Thyroid gland (tissue), 4 donors: ENCODE data around the gene FAM168A.

Experiments
- CTCF ChIP-seq, 6 experiments: fragments of 200-600 bp in 3 of 6; fragments of 450-650 bp in 3 of 6; sonication (generic) in 3 of 6; IDR thresholded peaks; one replicate each; pipeline ENCODE4 v1.5.1; 2016 to 2019; ENCODE audit warnings: antibody characterized with exemption in 6 of 6, mild to moderate bottlenecking in 2 of 6, inconsistent platforms in 1 of 6, moderate library complexity in 1 of 6
- POLR2A ChIP-seq, 2 donors: fragments of 450-650 bp; IDR thresholded peaks; one replicate each; pipeline ENCODE4 v1.6.1; 2017; ENCODE audit warnings: antibody characterized with exemption in 2 of 2, mild to moderate bottlenecking in 2 of 2, moderate library complexity in 1 of 2

- TF ChIP-seq POLR2A (IDR thresholded peaks at IDR 0.05) (no peak), CTCF (IDR thresholded peaks at IDR 0.05) (no peak)
Observed at GRCh38 chr11:73422886-73423285, 175.0 kb downstream of the FAM168A start.
